ENCODE measurements around the gene KPNA6. TPM values are rescaled to one million over a fixed set of nuclear protein-coding genes. Genes with fewer than 3 reads are reported as not detected.

Gene KPNA6
- total and polyA plus RNA-seq, 2 of the 13 experiments (the other 11 are each of a cell fraction or from before 2014, with no cell fraction given), result 22.0 to 47.5 TPM

DNA sequence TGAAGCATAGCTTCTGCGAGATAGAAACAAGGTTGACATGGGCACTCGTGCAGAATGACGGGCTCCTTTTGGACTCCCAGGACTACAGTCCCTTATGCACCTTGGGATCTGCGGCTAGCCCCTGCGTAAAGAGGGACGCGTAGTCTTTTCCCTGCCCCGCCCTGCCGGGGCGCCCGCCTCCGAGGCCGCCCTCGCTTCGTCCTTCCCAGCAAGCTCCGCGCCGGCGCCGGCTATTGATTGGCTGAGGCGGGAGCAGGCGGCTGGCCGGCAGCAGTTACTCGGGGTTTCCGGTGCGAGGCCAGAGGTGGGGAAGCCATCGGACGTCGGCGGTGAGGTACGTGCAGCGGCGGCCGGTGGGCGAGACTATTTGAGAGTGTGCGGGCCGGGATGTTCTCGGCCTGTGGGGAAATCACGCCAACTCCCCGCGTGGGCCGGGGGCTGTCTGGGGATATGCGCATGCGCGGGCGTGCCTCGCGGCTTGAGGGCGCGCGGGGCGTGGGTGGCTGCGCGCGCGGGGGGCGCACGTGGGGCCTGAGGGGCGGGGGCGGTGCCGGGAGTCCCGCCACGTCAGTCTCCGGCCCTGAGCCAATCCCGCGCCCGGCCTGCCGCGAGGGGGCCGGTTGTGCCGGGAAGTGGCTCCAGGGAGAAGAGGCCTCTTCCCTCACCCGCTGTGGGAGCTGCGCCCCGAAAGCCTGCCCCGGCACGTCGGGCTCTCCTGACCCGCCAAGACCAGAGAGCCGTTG lies 71.8 kb downstream of the KPNA6 start, which contains the start of gene TXLNA (continued):
- TF ChIP-seq, protein P1, sequence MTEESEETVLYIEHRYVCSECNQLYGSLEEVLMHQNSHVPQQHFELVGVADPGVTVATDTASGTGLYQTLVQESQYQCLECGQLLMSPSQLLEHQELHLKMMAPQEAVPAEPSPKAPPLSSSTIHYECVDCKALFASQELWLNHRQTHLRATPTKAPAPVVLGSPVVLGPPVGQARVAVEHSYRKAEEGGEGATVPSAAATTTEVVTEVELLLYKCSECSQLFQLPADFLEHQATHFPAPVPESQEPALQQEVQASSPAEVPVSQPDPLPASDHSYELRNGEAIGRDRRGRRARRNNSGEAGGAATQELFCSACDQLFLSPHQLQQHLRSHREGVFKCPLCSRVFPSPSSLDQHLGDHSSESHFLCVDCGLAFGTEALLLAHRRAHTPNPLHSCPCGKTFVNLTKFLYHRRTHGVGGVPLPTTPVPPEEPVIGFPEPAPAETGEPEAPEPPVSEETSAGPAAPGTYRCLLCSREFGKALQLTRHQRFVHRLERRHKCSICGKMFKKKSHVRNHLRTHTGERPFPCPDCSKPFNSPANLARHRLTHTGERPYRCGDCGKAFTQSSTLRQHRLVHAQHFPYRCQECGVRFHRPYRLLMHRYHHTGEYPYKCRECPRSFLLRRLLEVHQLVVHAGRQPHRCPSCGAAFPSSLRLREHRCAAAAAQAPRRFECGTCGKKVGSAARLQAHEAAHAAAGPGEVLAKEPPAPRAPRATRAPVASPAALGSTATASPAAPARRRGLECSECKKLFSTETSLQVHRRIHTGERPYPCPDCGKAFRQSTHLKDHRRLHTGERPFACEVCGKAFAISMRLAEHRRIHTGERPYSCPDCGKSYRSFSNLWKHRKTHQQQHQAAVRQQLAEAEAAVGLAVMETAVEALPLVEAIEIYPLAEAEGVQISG (CRISPR knock-in tag; IDR thresholded peaks at IDR 0.05), result peak; percentile 62
- no peak for TF ChIP-seq ZNF224 (CRISPR knock-in tag; IDR thresholded peaks at IDR 0.05)
- peak; percentile 94 for TF ChIP-seq ARNT2 (CRISPR knock-in tag; IDR thresholded peaks at IDR 0.05; ENCODE audit: low read depth)
- peak; percentile 87; the same call in 1 of the 2 replicates for TF ChIP-seq ETV5 (CRISPR knock-in tag; IDR thresholded peaks at IDR 0.05; ENCODE audit: borderline replicate concordance)
- no peak for TF ChIP-seq KAT7 (CRISPR knock-in tag; IDR thresholded peaks at IDR 0.05; ENCODE audit: borderline replicate concordance)
- TF ChIP-seq HES4 (CRISPR knock-in tag; IDR thresholded peaks at IDR 0.05; ENCODE audit: borderline replicate concordance), result peak; percentile 93
- TF ChIP-seq, protein P2, sequence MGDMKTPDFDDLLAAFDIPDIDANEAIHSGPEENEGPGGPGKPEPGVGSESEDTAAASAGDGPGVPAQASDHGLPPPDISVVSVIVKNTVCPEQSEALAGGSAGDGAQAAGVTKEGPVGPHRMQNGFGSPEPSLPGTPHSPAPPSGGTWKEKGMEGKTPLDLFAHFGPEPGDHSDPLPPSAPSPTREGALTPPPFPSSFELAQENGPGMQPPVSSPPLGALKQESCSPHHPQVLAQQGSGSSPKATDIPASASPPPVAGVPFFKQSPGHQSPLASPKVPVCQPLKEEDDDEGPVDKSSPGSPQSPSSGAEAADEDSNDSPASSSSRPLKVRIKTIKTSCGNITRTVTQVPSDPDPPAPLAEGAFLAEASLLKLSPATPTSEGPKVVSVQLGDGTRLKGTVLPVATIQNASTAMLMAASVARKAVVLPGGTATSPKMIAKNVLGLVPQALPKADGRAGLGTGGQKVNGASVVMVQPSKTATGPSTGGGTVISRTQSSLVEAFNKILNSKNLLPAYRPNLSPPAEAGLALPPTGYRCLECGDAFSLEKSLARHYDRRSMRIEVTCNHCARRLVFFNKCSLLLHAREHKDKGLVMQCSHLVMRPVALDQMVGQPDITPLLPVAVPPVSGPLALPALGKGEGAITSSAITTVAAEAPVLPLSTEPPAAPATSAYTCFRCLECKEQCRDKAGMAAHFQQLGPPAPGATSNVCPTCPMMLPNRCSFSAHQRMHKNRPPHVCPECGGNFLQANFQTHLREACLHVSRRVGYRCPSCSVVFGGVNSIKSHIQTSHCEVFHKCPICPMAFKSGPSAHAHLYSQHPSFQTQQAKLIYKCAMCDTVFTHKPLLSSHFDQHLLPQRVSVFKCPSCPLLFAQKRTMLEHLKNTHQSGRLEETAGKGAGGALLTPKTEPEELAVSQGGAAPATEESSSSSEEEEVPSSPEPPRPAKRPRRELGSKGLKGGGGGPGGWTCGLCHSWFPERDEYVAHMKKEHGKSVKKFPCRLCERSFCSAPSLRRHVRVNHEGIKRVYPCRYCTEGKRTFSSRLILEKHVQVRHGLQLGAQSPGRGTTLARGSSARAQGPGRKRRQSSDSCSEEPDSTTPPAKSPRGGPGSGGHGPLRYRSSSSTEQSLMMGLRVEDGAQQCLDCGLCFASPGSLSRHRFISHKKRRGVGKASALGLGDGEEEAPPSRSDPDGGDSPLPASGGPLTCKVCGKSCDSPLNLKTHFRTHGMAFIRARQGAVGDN (CRISPR knock-in tag; IDR thresholded peaks at IDR 0.05), result peak; percentile 99
- TF ChIP-seq ZNF264 (CRISPR knock-in tag; IDR thresholded peaks at IDR 0.05), result no peak
- peak; percentile 71; the same call in 1 of the 2 replicates for TF ChIP-seq ZNF33B (CRISPR knock-in tag; IDR thresholded peaks at IDR 0.05)
- TF ChIP-seq ZMAT3 (CRISPR knock-in tag; conservative IDR thresholded peaks at IDR 0.05), result peak; percentile 37; the same call in 1 of the 2 replicates
- TF ChIP-seq ZFAT (CRISPR knock-in tag; conservative IDR thresholded peaks at IDR 0.05), result 0 out of 2 replicates have a peak, but pooled peaks have one; percentile 30
- peak; percentile 50; the same call in 1 of the 2 replicates for TF ChIP-seq GZF1 (CRISPR knock-in tag; IDR thresholded peaks at IDR 0.05)
- no peak for TF ChIP-seq CEBPB (IDR thresholded peaks at IDR 0.05; ENCODE audit: borderline replicate concordance, low read depth, low read length)
- TF ChIP-seq ZSCAN21 (CRISPR knock-in tag; IDR thresholded peaks at IDR 0.05; ENCODE audit: borderline replicate concordance), result peak; percentile 91
- TF ChIP-seq, protein P3, sequence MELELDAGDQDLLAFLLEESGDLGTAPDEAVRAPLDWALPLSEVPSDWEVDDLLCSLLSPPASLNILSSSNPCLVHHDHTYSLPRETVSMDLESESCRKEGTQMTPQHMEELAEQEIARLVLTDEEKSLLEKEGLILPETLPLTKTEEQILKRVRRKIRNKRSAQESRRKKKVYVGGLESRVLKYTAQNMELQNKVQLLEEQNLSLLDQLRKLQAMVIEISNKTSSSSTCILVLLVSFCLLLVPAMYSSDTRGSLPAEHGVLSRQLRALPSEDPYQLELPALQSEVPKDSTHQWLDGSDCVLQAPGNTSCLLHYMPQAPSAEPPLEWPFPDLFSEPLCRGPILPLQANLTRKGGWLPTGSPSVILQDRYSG (CRISPR knock-in tag; IDR thresholded peaks at IDR 0.05), result peak; percentile 96
- peak; percentile 95 for TF ChIP-seq ZSCAN31 (CRISPR knock-in tag; IDR thresholded peaks at IDR 0.05; ENCODE audit: low read depth)
- peak; percentile 25; the same call in 1 of the 2 replicates for TF ChIP-seq ZNF333 (CRISPR knock-in tag; IDR thresholded peaks at IDR 0.05; ENCODE audit: borderline replicate concordance)
- TF ChIP-seq, protein P4, sequence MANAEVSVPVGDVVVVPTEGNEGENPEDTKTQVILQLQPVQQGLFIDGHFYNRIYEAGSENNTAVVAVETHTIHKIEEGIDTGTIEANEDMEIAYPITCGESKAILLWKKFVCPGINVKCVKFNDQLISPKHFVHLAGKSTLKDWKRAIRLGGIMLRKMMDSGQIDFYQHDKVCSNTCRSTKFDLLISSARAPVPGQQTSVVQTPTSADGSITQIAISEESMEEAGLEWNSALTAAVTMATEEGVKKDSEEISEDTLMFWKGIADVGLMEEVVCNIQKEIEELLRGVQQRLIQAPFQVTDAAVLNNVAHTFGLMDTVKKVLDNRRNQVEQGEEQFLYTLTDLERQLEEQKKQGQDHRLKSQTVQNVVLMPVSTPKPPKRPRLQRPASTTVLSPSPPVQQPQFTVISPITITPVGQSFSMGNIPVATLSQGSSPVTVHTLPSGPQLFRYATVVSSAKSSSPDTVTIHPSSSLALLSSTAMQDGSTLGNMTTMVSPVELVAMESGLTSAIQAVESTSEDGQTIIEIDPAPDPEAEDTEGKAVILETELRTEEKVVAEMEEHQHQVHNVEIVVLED (CRISPR knock-in tag; IDR thresholded peaks at IDR 0.05; ENCODE audit: borderline replicate concordance), result peak; percentile 78; the same call in 1 of the 2 replicates
- TF ChIP-seq, protein P5, sequence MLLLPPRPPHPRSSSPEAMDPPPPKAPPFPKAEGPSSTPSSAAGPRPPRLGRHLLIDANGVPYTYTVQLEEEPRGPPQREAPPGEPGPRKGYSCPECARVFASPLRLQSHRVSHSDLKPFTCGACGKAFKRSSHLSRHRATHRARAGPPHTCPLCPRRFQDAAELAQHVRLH (CRISPR knock-in tag; IDR thresholded peaks at IDR 0.05; ENCODE audit: borderline replicate concordance, low read depth), result peak; percentile 93
